HG02610 (cell line): ENCODE measurements around the gene COQ3.
"Not testable (repeated sequence)": the region's sequence is repeated elsewhere in the genome, so short reads cannot be mapped to it uniquely, and the experiment has no call there.

Experiments
- ATAC-seq: cut with Tn5 transposase; IDR thresholded peaks from one replicate; pipeline ENCODE4 v1.9.1; 2021; ENCODE audit warnings: mild to moderate bottlenecking, moderate library complexity; ENCODE audit not compliant: unreplicated experiment

Gene COQ3

DNA sequence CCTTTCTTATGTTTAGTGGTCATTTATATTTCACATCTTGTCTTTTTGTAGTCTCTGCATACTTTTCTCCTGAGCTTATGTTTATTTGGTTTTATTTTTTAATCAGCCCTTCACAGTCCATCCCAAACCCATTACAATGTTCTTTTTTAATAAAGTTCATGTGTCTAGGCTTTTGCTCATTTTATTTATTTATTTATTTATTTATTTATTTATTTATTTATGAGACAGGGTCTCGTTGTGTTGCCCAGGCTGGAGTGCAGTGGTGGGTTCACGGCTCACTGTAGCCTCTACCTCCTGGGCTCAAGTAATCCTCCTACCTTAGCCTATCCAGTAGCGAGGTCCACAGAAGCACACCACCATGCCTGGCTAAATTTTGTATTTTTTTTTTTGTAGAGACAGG is 3.1 kb downstream of the COQ3 start:
- ATAC-seq = no peak

DNA sequence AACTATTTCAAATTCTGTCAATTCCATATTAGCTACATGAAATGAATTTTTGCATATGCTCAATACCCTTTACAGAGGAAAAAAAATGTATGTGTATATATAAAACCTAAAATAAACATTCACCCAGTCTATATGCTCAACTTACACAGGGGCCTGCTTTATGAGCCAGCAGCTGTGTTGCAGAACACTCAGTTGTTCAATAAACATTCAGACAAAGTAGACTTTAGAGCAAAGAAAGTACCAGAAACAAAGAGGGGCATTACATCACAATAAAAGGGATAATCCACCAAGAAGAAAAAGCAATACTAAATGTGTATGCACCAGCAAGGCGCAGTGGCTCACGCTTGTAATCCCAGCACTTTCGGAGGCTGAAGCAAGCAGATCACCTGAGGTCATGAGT is 9.5 kb downstream of the COQ3 start:
- no peak for ATAC-seq

DNA sequence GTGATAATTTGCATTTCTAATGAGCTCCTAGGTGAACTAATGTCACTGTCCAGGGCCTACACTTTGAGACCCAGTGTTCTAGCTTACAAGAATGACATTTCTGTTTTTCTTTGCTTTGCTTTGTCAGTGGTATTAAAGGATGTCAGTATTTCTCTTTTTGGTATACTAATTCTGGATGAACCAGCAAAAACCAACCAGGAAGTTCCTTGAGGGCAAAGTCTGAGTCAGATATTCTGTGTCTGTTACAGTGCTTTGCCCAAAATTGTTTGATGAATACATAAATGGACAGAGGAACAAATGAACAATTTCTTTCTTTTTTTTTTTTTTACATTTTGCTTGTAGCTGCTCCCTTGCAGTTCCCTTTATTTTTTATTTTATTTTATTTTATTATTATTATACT is 15.4 kb downstream of the COQ3 start:
- ATAC-seq = no peak

DNA sequence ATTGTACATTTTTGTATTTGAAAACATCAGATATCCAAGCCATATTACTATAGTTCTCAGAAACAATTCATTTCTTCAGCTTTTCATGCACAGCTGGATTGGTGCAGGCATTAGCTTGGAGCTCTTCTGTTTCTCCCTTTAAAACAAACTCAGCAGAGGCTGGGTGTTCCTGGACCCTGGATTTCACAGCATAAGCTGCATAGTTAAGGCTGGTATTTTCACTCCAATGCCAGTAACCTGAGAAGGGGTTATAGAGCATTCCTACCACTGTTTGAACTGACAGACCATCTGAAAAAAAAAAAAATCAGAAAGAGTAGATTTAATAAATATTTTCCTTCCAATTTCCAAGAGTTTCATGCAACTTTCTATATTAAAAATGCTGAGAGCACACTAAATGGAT is 24.5 kb downstream of the COQ3 start:
- ATAC-seq = no peak

DNA sequence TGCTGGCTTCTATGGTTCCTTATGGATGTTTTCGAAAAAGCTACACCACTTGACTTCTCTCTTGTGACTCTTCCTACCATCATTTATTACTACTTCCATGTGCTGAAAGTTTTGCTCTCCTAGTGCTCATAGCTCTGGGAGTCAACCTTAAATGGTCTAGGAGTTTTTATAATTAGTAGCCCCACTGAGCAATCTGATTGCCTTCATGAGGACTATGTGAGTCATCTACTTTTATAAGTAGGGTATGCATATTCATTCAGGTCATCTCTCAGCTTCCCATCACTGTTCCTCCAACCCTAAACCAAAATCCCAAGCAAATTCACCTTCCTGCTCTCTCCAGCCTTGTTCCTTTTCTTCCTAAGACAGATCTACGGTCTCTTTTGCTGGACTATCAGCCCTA is 27.1 kb downstream of the COQ3 start:
- no peak for ATAC-seq

DNA sequence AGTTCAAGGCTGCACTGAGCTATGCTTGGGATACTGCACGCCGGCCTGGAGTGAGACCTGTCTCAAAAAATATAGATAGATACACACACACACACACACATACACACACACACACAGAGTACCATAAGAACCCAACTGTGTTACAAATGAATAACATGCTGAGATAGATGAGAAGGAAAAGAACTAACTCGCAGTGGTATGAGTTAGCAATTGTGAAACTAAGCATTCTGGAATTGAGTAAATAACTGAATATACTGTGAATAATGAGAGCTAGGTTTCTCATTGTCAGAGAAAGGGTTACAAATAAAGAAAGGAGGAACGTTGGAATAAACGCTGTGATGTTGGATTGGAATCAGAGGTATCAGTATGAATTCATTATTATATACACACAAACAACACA is 30.0 kb downstream of the COQ3 start:
- peak; percentile 96 for ATAC-seq

DNA sequence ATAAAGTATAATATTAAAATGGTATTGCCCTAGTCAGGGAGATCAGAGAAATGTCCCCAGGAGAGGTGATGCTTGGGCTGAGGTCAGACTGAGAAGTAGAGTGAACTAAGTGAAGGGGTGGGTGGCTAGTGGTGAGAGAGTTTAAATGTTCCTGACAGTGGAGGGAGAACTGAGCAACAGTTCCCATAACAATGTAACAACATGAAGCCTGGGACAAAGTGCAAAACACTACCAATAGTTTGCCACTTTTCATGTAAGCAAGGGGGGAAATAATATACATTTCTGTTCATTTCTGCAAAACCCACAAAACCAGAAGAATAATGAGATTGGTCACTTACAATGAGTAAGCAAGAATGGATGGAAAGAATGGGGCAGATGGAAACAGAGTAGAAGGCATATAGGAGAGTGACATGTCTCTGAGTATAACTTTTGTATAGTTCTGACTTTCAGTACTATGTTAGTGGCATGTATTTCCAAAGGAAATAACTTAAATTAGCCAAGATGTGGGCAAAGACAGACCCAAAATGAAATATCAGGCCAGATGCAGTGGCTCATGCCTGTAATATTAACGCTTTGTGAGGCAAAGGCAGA is 31.2 kb downstream of the COQ3 start:
- ATAC-seq = peak; percentile 38

DNA sequence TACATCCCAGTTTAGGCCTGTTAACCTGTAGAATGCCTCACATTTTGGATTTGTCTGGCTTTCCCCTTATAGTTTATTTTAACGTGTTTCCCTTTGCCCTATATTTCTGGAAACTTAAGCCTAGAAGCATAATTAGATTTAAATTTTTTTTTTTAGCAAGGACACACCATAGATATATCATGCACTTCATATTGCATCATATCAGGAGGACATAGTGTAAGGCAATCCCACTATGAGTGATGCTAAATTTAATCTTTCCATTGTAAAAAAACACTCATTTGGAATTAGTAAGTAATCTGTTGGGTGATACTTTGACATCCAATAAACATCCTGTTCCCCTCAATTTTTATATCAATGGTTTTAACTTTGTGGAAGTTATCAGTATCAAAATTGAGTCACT is 34.2 kb downstream of the COQ3 start:
- no peak for ATAC-seq

DNA sequence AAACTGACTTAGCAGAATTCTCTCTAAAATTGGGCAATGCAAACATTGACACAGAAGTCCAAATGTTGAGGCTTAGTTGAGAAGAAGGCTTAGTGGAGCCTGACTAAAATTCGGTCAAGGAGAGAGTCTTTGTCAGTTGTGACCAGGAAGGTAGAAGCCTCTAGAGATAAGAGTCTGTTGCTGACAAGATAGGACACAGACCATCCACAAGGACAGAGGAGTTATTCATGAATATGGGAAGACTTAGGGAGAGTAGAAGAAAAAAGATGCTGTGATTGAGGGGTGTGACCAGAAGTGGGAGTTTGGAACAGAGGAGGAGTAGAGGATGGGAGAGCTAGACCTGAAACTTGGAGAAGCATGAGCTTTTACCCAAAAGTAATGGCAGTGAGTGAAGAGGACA is 37.4 kb downstream of the COQ3 start:
- ATAC-seq = no peak

DNA sequence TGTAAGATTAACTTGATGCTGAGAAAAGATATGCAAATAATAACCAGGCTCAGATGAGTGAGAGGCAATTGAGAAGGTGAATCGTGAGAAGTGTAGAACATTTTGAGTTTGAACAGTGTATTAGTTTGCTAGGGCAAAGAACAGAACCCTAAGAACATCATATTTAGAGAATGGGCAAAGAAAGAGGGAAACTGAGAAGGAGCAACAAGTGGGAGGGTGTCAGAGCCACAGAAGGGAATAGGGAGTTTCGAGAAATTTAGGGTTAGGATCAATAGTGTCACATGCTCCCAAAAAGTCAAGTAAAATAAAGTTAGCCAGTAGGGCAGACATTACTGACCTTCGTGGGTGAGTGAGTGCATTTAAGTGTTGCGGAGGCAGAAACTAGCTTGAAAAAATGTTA is 39.0 kb downstream of the COQ3 start:
- no peak for ATAC-seq

DNA sequence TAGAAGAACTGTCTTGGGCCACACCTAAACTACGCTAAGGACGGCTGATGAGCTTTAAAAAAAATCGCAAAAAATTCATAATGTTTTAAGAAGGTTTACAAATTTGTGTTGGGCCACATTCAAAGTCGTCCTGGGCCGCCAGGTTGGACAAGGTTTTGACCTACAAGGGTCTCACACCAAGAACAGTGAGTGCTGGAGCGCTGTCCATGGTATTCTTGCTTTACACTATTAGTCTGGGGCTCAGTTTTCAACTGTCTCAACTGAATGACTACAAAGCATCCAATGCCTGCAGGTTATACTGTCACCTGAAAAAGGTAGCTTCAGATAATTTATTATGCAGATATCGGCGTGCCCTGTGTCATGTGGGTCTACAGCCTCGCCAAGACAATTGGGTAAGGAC is 40.9 kb downstream of the COQ3 start:
- no peak for ATAC-seq

DNA sequence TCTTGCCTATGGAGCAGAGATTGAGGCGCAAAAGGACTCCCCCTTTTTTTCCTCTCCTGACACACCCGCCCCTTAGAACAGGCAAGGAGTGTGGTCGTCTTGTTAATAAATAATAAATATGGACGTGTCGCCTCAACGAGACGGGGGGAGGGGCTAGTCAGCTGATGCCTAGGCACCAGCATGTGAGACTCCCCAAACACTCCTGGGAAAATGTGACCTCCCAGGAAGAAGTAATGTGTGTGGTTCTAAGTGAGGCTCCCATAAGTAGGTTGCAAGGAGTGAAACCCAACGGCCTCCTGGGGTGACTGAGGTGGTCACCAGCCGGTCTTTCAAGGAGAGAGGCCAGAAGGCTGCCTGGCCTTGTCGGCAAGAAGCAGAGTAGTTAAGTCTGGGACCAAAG is 43.4 kb downstream of the COQ3 start:
- no peak for ATAC-seq

DNA sequence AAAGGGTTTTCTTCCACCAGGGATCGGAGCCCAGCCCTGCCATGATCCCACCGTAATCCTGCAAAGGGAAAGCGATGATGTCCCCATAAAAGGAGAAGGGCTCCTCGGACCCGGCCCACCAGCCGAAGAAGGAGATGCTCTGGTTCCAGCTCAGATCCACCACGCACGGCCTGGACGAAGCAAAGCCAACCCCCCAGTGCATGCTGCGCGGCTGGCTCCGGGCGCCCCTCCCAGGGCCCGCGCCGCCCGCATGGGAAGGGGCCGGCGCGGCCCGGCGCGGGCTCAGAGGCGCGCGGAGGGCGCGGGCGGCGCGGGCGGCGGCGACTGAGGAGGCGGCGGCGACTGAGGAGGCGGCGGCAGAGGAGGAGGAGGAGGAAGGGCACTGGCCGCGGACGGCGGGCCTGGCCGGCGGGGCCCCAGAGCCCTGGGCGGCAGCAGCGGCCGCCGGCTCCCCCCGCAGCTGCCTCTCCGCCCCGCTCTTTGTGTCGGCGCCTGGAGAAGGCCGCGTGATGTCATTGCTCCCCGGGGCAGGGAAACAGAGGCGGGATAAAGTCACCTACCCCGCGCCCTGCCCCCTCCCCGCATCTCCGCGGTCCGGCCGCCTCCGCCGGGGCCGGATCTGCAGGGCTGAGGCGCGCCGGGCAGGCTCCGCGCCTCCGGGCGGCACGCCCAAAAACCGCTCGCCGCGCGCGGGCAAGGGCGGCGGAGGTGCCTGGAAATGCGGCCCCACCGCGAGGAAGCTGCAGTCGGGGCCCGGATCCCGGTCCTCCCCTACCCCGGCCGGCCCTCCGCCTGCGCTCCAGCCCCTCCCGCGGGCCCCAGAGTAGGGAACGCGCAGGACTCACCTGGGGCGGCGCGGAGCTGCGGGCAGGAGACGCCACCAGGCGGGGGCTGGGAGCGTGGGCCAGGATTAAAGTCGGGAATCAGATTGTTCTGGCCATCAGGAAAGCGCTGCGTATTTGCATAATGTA is 44.5 kb downstream of the COQ3 start, which contains the start of gene FAXC:
FAXC (minus strand) TSS at position 504 of the 971 bp plus-strand sequence; CDS start at position 202, 302 bp downstream.
- peak; percentile 53 for ATAC-seq

DNA sequence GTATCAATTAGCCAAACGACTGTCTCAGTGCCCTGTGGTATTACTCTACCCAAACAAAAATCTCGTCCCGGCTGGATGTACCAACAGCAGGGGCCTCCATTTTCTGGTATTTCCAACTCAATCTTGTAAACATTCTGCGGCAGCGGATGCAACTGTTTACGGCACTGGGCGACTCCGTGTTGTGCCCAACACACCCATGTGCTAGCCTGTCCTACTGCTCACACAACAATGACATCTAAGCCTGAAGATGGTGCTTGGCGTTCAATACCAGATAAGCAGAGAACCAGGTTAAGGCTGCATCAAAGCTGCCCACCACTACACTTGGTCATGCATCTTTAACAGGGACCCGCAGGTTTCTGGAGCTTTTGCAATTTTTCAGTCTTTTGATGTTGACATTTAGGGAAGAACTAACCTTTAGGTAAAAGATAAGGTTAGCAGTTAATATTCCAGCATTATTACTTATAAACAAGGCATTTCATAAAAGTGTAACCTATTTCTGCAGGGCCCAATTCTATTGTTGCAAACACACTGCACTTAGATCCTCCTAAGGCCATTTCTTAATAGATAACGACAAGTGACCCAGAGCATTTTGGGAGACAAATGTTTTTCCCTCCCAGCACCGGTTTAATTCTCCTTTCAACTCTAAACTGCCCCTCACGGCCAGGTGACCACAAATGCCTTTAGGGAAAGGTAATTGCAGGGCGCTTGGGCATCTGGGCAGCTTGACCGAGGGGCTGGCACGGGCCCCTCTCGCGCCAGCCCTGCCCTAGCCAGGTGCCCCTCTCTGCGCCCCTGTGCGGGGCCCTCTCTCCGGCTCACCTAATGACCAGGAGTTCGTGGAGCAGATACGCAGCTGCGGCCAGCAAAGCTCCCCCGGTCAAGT is 45.5 kb downstream of the COQ3 start:
- no peak for ATAC-seq

DNA sequence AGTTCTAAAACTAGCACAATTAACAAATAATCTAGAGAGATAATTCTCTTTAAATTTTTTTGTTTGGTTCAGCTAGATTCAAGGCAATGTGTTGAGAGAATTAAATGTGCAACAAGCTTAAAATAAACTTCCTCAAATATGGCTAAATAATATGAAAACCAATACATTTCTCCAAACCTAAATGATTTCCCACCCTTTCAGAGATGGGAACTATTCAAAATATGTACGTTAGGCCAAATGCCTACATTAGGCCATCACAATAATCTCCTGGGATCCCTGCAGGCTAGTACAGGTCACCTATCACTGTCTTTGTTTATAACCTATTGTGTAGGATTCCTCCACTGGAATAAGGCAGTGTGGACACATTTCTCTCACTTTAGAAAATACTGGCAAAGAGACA is 46.2 kb downstream of the COQ3 start:
- ATAC-seq = no peak

DNA sequence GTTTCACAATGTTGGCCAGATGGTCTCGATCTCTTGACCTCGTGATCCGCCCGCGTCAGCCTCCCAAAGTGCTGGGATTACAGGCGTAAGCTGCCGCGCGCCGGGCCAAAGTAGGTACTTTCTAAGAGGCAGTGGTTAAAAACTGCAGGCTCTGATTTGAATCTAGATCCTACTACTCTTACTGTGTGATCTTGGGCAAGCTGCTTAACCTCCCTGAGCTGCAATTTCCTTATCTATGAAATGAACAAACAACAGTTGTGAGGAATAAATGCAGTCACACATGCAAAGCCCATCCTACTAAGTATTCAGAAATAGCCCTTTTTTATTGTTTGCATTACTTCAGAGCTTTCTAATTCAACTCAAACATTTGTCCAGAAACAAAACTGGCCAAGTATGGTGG is 47.4 kb downstream of the COQ3 start:
- ATAC-seq = no peak

DNA sequence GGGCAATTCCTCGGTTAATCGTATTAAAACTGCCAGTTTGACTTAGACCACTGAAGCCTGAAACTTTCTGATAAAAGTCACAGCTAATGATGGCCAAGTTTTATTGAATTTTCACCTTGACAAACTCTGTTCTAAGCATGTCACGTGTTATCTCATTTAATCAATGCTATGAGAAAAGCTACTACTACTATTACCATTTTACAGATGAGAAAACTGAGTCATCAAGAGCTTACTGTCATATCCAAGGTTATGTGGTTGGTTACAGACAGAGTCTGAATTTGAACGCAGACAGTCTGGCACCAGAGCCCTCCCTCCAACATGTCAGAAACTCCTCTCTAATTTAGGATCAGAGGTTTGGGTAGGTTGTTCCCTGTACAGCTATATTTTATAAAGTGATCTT is 48.8 kb downstream of the COQ3 start:
- ATAC-seq = no peak

DNA sequence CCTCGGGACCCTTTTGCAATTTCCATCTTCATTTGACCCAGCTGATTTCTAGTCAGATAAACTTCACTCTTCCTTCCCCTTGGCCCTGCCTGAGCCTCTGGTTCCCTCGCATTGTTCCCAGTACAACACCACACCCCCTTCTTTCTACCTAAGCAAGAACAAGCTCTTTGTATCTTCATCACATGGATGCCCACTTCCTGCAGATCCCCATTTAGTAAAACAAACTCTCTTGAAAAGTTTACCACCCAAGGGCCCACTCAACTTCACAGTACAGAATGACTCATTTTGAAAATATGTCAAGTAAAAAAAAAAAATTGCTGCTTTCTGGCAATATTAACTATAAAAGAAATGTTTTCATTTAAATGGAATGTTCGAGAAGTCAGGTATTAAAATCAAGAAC is 49.7 kb downstream of the COQ3 start:
- no peak for ATAC-seq

DNA sequence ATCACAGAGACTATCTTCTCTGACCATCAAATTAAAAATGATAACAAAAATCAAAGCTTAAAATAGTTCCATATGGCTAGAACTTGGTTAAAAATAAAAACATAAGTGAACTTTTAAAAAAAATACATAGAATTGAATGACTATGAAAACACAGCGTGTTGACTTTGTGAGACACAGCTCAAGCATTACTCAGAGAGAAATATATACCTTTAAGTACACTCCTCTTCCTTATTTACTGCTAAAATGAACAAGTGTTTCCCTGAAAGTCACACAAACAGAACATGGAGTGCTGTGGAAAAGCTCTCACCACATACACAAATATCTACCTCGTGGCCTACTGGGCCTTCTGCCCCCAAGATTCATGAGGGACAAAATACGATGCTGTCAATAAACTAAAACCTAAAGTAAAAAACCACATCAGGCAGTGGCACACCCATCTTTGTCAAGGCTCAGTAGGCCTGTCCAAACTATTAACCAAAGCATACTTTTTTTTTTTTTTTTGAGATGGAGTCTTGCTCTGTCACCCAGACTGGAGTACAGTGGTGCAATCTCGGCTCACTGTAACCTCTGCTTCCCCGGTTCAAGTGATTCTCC is 52.0 kb downstream of the COQ3 start:
- ATAC-seq = no peak

DNA sequence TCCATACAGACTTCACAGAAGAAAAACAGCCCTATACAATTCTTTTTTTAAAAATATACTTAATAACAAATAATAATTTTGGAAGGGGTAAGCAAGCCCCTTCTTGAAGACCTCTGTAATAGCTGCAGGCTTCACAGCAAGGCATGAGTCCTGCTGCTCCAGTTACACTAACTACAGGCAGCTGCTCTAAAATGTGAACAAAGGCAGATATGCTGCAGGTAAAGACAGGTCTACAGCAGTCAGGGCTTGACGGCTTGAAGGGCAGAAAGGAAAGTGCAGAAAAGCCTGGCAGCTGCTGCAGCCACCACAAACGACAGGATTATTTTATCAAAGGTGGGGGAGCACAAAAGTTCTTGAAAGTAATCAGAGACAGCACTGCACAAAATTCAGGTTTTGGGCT is 55.8 kb downstream of the COQ3 start:
- ATAC-seq = no peak

DNA sequence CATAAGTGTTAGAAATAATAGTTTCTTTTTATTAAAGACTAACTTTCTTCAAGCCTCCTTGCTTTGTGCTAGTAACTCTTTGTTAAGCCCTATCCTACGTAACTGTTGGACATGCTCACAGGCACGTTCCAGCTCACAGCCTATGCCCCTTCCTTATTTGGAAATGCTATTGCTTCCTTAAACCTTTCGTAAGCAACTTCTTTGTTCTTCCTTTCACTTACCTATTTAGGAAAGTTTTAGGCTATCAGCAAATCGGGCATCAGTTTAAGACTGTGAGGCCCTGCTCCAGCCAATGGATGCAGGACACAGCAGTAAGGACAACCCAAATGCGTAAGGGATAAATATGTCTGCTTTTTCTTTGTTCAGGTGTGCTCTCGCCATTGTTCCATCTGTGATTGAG is 58.7 kb downstream of the COQ3 start:
- ATAC-seq = not testable (repeated sequence)
